HCT116 (cell line): ENCODE data around the gene PPWD1. TPM values are rescaled to one million over a fixed set of nuclear protein-coding genes. Genes with fewer than 3 reads are reported as not detected.

Source experiments
- ATAC-seq: fragments of 200-7000 bp; cut with Tn5 transposase; 2 replicates; pipeline ENCODE4 v1.9.1; 2020; ENCODE audit warnings: mild to moderate bottlenecking, moderate library complexity
- BruUV-seq: library from RNA; stranded (reverse); fragments of 400-500 nt; replicated peaks from 2 replicates; lab custom pipeline; 2021; lab: Mats Ljungman, UMichigan
- CTCF ChIA-PET: fragments of 300-600 bp; sonication (Branson Sonifier 250); formaldehyde crosslinking; loops from one replicate; lab custom pipeline; 2021; ENCODE audit warnings: antibody characterized with exemption; lab: Charles Lee
- POLR2A ChIA-PET: fragments of 300-600, 350-600 bp; sonication (Branson Sonifier 250); formaldehyde crosslinking; loops from one replicate; lab custom pipeline; 2021; ENCODE audit warnings: antibody characterized with exemption; lab: Charles Lee
- RAD21 ChIA-PET, 2 experiments: fragments of 300-600 bp; sonication (Branson Sonifier 250); formaldehyde crosslinking; loops; one replicate each; lab custom pipeline; 2023; ENCODE audit warnings: low total read pairs in 2 of 2; ENCODE audit not compliant: uncharacterized antibody in 2 of 2, unreplicated experiment in 2 of 2, low non-redundant PET in 1 of 2; lab: Charles Lee
- DNase-seq: peaks from one replicate; pipeline ENCODE4 v3.0.0-alpha.2; 2010; ENCODE audit warnings: low read depth, low spot score
- H2AFZ ChIP-seq: fragments of 200-600 bp; shearing (Covaris generic), sonication (generic); 2 replicates; pipeline ENCODE4 v1.6.1; 2017; ENCODE audit warnings: low read depth, mixed run types, mixed read lengths, antibody characterized with exemption, low read length; ENCODE audit not compliant: poor library complexity, severe bottlenecking
- H3K27ac ChIP-seq: 2 replicates; pipeline ENCODE4 v1.5.1; 2012; ENCODE audit warnings: low read depth, low read length
- H3K27me3 ChIP-seq: fragments of 200-600 bp; sonication (generic); 2 replicates; pipeline ENCODE4 v1.6.1; 2016; ENCODE audit warnings: mixed run types, low read length, mixed read lengths; ENCODE audit not compliant: insufficient read depth
- H3K36me3 ChIP-seq, 2 experiments: fragments of 200-500 bp in 1 of 2; fragments of 200-600 bp in 1 of 2; sonication (Bioruptor generic) in 1 of 2; sonication (generic) in 1 of 2; 2 replicates each; pipeline versions ENCODE4 v1.5.1 to v1.6.1; 2014 to 2016; ENCODE audit warnings: low read length in 2 of 2, inconsistent platforms in 1 of 2, mixed read lengths in 1 of 2, mixed run types in 1 of 2; ENCODE audit not compliant: insufficient read depth in 2 of 2, control insufficient read depth in 1 of 2
- H3K4me1 ChIP-seq, 2 experiments: fragments of 200-600 bp in 1 of 2; sonication (generic) in 1 of 2; 2 replicates each; pipeline versions ENCODE4 v1.5.1 to v1.6.1; 2012 to 2017; ENCODE audit warnings: low read length in 2 of 2, inconsistent platforms in 1 of 2, mild to moderate bottlenecking in 1 of 2, mixed read lengths in 1 of 2, mixed run types in 1 of 2, moderate library complexity in 1 of 2; ENCODE audit not compliant: insufficient read depth in 2 of 2, control insufficient read depth in 1 of 2
- H3K4me2 ChIP-seq: fragments of 200-600 bp; sonication (generic); 2 replicates; pipeline ENCODE4 v1.6.1; 2017; ENCODE audit warnings: mixed run types, low read length, mixed read lengths
- H3K4me3 ChIP-seq, 2 experiments: fragments of 200-600 bp in 1 of 2; sonication (generic) in 1 of 2; replicated peaks in 1 of 2; 2 replicates each; pipeline ENCODE4 v1.5.1; 2011 to 2016; ENCODE audit warnings: low read length in 2 of 2, control low read depth in 1 of 2, low read depth in 1 of 2, mild to moderate bottlenecking in 1 of 2, mixed read lengths in 1 of 2, mixed run types in 1 of 2
- H3K79me2 ChIP-seq: fragments of 200-600 bp; sonication (generic); 2 replicates; pipeline ENCODE4 v1.6.1; 2017; ENCODE audit warnings: mild to moderate bottlenecking, mixed run types, low read length, moderate library complexity, mixed read lengths; ENCODE audit not compliant: insufficient read depth
- H3K9ac ChIP-seq: fragments of 200-600 bp; sonication (generic); 2 replicates; pipeline ENCODE4 v1.6.1; 2016; ENCODE audit warnings: low read length, mixed read lengths
- H3K9me2 ChIP-seq: fragments of 200-600 bp; sonication (generic), shearing (Covaris generic); 2 replicates; pipeline ENCODE4 v1.6.1; 2017; ENCODE audit warnings: mixed run types, mild to moderate bottlenecking, moderate library complexity; ENCODE audit not compliant: insufficient read depth
- H3K9me3 ChIP-seq, 2 experiments: fragments of 200-500 bp in 1 of 2; fragments of 200-600 bp in 1 of 2; sonication (Bioruptor generic) in 1 of 2; sonication (generic) in 1 of 2; 2 replicates each; pipeline ENCODE4 v1.6.1; 2014 to 2017; ENCODE audit warnings: low read length in 2 of 2, mixed read lengths in 2 of 2, inconsistent platforms in 1 of 2, low read depth in 1 of 2, mild to moderate bottlenecking in 1 of 2, mixed run types in 1 of 2, moderate library complexity in 1 of 2; ENCODE audit not compliant: control insufficient read depth in 1 of 2, insufficient read depth in 1 of 2
- H4K20me1 ChIP-seq: fragments of 200-600 bp; sonication (generic), shearing (Covaris generic); 2 replicates; pipeline ENCODE4 v1.6.1; 2017; ENCODE audit warnings: mixed run types, mild to moderate bottlenecking, moderate library complexity; ENCODE audit not compliant: insufficient read depth
- CBX3 ChIP-seq: IDR thresholded peaks from 2 replicates; pipeline ENCODE4 v1.6.1; 2012; ENCODE audit warnings: low read depth
- EGR1 ChIP-seq: IDR thresholded peaks from 2 replicates; pipeline ENCODE4 v1.6.1; 2012; ENCODE audit warnings: low read depth
- ELF1 ChIP-seq: IDR thresholded peaks from 2 replicates; pipeline ENCODE4 v1.6.1; 2012; ENCODE audit warnings: low read depth, borderline replicate concordance
- EZH2 ChIP-seq: fragments of 200-600 bp; sonication (generic); IDR thresholded peaks from 2 replicates; pipeline ENCODE4 v1.6.1; 2017; ENCODE audit warnings: antibody characterized with exemption, mixed run types
- EZH2phosphoT487 ChIP-seq: fragments of 200-600 bp; IDR thresholded peaks from 2 replicates; pipeline ENCODE4 v1.6.1; 2018; ENCODE audit warnings: antibody characterized with exemption, borderline replicate concordance
- FOSL1 ChIP-seq: IDR thresholded peaks from 2 replicates; pipeline ENCODE4 v1.6.1; 2012; ENCODE audit warnings: low read depth
- JUND ChIP-seq: IDR thresholded peaks from 2 replicates; pipeline ENCODE4 v1.6.1; 2012
- MAX ChIP-seq: IDR thresholded peaks from 2 replicates; pipeline ENCODE4 v1.6.1; 2012
- POLR2A ChIP-seq: IDR thresholded peaks from 2 replicates; pipeline ENCODE4 v1.7.0; 2011; ENCODE audit warnings: borderline replicate concordance; ENCODE audit not compliant: insufficient read depth, insufficient read length; ENCODE audit errors: extremely low read depth
- POLR2AphosphoS5 ChIP-seq: IDR thresholded peaks from 2 replicates; pipeline ENCODE4 v1.6.1; 2011; ENCODE audit warnings: mild to moderate bottlenecking, low read depth, low read length, moderate library complexity
- RAD21 ChIP-seq: IDR thresholded peaks from 2 replicates; pipeline ENCODE4 v1.6.1; 2012; ENCODE audit warnings: low read depth, mild to moderate bottlenecking
- SIN3A ChIP-seq: IDR thresholded peaks from 2 replicates; pipeline ENCODE4 v1.6.1; 2012; ENCODE audit warnings: low read depth
- SP1 ChIP-seq: IDR thresholded peaks from 2 replicates; pipeline ENCODE4 v1.6.1; 2012; ENCODE audit warnings: low read depth
- TCF7L2 ChIP-seq: IDR thresholded peaks from 2 replicates; pipeline ENCODE4 v1.7.0; 2011; ENCODE audit warnings: borderline replicate concordance, inconsistent platforms; ENCODE audit not compliant: insufficient read depth, insufficient read length; ENCODE audit errors: extremely low read depth
- YY1 ChIP-seq: IDR thresholded peaks from 2 replicates; pipeline ENCODE4 v1.6.1; 2011; ENCODE audit warnings: low read length, low read depth, moderate library complexity, mild to moderate bottlenecking; ENCODE audit not compliant: insufficient replicate concordance; ENCODE audit errors: extremely low read depth
- ZFX ChIP-seq: fragments of 450-650 bp; IDR thresholded peaks from 2 replicates; pipeline ENCODE4 v1.6.1; 2017
- intact Hi-C: fragments of 100-400 bp; cut with micrococcal nuclease; formaldehyde crosslinking; loops from 2 replicates; pipeline ENCODE4 v1.10.0; 2022
- total RNA-seq: library from RNA; stranded (reverse); gene quantifications from one replicate; pipeline ENCODE4 v1.2.1, GENCODE V29; 2021; ENCODE audit not compliant: unreplicated experiment
- TF ChIP-seq, protein P1 (sequence below): IDR thresholded peaks from 2 replicates; pipeline ENCODE4 v1.6.1; 2012; ENCODE audit warnings: low read depth
- TF ChIP-seq, protein P2 (sequence below), 3 experiments: fragments of 200-600 bp in 1 of 3; sonication (generic) in 1 of 3; IDR thresholded peaks in 2 of 3; conservative IDR thresholded peaks in 1 of 3; 2 replicates each; pipeline ENCODE4 v1.5.1; 2012 to 2017; ENCODE audit warnings: low read depth in 2 of 3, low read length in 2 of 3, antibody characterized with exemption in 1 of 3, borderline replicate concordance in 1 of 3, control low read depth in 1 of 3, mild to moderate bottlenecking in 1 of 3, mixed read lengths in 1 of 3, mixed run types in 1 of 3, moderate library complexity in 1 of 3; ENCODE audit not compliant: insufficient read depth in 1 of 3

Gene PPWD1
- total RNA-seq, 1 experiment from 2014 or later: 25.5 TPM

GRCh38 chr5:65611524-65611923 is 48.4 kb downstream of the PPWD1 start:
- Histone ChIP-seq H3K36me3 (peaks cover 10 to 16% of the 10 kb centered on the region in 2 experiments; a peak in 3 of 4 replicates), H3K4me1 (no peaks in the 10 kb centered on the region), H3K27ac (no peak overlapping the region), H3K9me3 (no peaks in the 10 kb centered on the region), H3K9me2 (no peaks in the 10 kb centered on the region), H4K20me1 (no peaks in the 10 kb centered on the region), H3K79me2 (no peaks in the 10 kb centered on the region), H3K27me3 (no peaks in the 10 kb centered on the region), H2AFZ (no peak overlapping the region), H3K9ac (no peak overlapping the region), H3K4me2 (no peak overlapping the region)
- intact Hi-C loops: no loop called here
- BruUV-seq: no TSS peak
- POLR2A ChIA-PET: no interaction called here
- ATAC-seq (no peak), DNase-seq (no peak)
- CTCF ChIA-PET: no interaction called here
- RAD21 ChIA-PET: no interaction called here
- TF ChIP-seq POLR2A (no peak), SIN3A (no peak), MAX (no peak), POLR2AphosphoS5 (no peak), RAD21 (no peak), ELF1 (no peak), CBX3 (no peak), EZH2 (no peak), EGR1 (no peak), ZFX (no peak), EZH2phosphoT487 (no peak), YY1 (no peak), TCF7L2 (no peak), JUND (no peak), SP1 (no peak), FOSL1 (no peak)
- TF ChIP-seq, protein P1, sequence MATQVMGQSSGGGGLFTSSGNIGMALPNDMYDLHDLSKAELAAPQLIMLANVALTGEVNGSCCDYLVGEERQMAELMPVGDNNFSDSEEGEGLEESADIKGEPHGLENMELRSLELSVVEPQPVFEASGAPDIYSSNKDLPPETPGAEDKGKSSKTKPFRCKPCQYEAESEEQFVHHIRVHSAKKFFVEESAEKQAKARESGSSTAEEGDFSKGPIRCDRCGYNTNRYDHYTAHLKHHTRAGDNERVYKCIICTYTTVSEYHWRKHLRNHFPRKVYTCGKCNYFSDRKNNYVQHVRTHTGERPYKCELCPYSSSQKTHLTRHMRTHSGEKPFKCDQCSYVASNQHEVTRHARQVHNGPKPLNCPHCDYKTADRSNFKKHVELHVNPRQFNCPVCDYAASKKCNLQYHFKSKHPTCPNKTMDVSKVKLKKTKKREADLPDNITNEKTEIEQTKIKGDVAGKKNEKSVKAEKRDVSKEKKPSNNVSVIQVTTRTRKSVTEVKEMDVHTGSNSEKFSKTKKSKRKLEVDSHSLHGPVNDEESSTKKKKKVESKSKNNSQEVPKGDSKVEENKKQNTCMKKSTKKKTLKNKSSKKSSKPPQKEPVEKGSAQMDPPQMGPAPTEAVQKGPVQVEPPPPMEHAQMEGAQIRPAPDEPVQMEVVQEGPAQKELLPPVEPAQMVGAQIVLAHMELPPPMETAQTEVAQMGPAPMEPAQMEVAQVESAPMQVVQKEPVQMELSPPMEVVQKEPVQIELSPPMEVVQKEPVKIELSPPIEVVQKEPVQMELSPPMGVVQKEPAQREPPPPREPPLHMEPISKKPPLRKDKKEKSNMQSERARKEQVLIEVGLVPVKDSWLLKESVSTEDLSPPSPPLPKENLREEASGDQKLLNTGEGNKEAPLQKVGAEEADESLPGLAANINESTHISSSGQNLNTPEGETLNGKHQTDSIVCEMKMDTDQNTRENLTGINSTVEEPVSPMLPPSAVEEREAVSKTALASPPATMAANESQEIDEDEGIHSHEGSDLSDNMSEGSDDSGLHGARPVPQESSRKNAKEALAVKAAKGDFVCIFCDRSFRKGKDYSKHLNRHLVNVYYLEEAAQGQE: no peak
- TF ChIP-seq, protein P2, sequence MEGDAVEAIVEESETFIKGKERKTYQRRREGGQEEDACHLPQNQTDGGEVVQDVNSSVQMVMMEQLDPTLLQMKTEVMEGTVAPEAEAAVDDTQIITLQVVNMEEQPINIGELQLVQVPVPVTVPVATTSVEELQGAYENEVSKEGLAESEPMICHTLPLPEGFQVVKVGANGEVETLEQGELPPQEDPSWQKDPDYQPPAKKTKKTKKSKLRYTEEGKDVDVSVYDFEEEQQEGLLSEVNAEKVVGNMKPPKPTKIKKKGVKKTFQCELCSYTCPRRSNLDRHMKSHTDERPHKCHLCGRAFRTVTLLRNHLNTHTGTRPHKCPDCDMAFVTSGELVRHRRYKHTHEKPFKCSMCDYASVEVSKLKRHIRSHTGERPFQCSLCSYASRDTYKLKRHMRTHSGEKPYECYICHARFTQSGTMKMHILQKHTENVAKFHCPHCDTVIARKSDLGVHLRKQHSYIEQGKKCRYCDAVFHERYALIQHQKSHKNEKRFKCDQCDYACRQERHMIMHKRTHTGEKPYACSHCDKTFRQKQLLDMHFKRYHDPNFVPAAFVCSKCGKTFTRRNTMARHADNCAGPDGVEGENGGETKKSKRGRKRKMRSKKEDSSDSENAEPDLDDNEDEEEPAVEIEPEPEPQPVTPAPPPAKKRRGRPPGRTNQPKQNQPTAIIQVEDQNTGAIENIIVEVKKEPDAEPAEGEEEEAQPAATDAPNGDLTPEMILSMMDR (IDR thresholded peaks at IDR 0.05 in 2 of 3, conservative IDR thresholded peaks at IDR 0.05 in 1 of 3; ENCODE audit: borderline replicate concordance in 1 of 3, insufficient read depth in 1 of 3, low read depth in 2 of 3, low read length in 2 of 3): no peak
- TF ChIP-seq, all 23 proteins: peak for 0
- H3K4me3 ChIP-seq: no peak overlapping the region
